ENCODE measurements around the gene ESPN. TPM values are rescaled to one million over a fixed set of nuclear protein-coding genes. Genes with fewer than 3 reads are reported as not detected.

Gene ESPN
- total RNA-seq, 2 donors from 2014 or later = 74.3 to 98.0 TPM

GRCh38 chr1:6473974-6474814, 49.6 kb downstream of the ESPN start:
- H3K27me3 ChIP-seq = no peaks in the 10 kb centered on the region
- no peaks in the 10 kb centered on the region for H3K36me3 ChIP-seq
- no peak overlapping the region for H3K27ac ChIP-seq
- H3K4me3 ChIP-seq = peak overlapping the region; percentile 24
- peak overlapping the region in 1 of 2 donors; percentile 88 for H3K9ac ChIP-seq (ENCODE audit: low read depth in 2 of 2, low read length in 2 of 2)
- no peaks in the 10 kb centered on the region for H3K9me3 ChIP-seq
- H3K4me1 ChIP-seq = peaks cover 5% of the 10 kb centered on the region
- peak; percentile 81 for DNase-seq
- intact Hi-C loops (cut with DNase I) = no loop called here
- TF ChIP-seq, protein P1, sequence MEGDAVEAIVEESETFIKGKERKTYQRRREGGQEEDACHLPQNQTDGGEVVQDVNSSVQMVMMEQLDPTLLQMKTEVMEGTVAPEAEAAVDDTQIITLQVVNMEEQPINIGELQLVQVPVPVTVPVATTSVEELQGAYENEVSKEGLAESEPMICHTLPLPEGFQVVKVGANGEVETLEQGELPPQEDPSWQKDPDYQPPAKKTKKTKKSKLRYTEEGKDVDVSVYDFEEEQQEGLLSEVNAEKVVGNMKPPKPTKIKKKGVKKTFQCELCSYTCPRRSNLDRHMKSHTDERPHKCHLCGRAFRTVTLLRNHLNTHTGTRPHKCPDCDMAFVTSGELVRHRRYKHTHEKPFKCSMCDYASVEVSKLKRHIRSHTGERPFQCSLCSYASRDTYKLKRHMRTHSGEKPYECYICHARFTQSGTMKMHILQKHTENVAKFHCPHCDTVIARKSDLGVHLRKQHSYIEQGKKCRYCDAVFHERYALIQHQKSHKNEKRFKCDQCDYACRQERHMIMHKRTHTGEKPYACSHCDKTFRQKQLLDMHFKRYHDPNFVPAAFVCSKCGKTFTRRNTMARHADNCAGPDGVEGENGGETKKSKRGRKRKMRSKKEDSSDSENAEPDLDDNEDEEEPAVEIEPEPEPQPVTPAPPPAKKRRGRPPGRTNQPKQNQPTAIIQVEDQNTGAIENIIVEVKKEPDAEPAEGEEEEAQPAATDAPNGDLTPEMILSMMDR (IDR thresholded peaks at IDR 0.05) = no peak

DNA sequence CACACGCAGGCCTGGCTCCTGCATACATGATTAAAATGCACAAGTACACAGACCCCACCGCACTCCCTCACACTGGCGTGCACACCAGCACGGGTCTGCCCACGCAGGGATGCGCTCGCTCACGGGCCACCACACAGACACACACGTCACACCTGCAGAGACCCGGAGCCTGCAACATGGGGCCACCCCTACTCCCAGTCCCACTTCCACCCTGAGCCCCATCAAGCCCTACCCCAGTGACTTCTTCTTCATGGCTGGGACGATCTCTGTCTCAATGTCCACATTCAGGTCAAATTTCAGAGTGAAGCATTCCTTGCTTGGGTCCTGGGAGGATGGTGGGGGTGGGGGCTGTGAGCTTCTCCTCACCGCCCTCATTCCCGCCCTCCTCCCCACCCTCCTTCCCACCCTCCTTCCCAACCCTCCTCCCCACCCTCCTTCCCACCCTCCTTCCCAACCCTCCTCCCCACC, 50.3 kb downstream of the ESPN start:
- intact Hi-C loops (cut with DNase I) = no loop called here
- DNase-seq = no peak
- no peak overlapping the region for H3K4me3 ChIP-seq
- TF ChIP-seq, protein P1 (IDR thresholded peaks at IDR 0.05) = no peak
- no peaks in the 10 kb centered on the region for H3K27me3 ChIP-seq
- no peak overlapping the region for H3K27ac ChIP-seq
- no peaks in the 10 kb centered on the region for H3K36me3 ChIP-seq
- no peak overlapping the region for H3K9ac ChIP-seq (ENCODE audit: low read depth in 2 of 2, low read length in 2 of 2)
- peaks cover 5% of the 10 kb centered on the region for H3K4me1 ChIP-seq
- H3K9me3 ChIP-seq = no peaks in the 10 kb centered on the region

GRCh38 chr1:6475381-6476133, 51.0 kb downstream of the ESPN start:
- Histone ChIP-seq H3K4me1 (peaks cover 5% of the 10 kb centered on the region), H3K9me3 (no peaks in the 10 kb centered on the region), H3K27me3 (no peaks in the 10 kb centered on the region), H3K4me3 (no peak overlapping the region), H3K36me3 (no peaks in the 10 kb centered on the region), H3K27ac (peak overlapping the region; percentile 41), H3K9ac (ENCODE audit: low read depth in 2 of 2, low read length in 2 of 2) (peak overlapping the region in 1 of 2 donors; percentile 46)
- TF ChIP-seq, protein P1 (IDR thresholded peaks at IDR 0.05) = peak; percentile 96
- intact Hi-C loops (cut with DNase I) = no loop called here
- peak; percentile 87 for DNase-seq

GRCh38 chr1:6476483-6476882, 51.9 kb downstream of the ESPN start:
- Histone ChIP-seq H3K9ac (ENCODE audit: low read depth in 2 of 2, low read length in 2 of 2) (peak overlapping the region in 1 of 2 donors; percentile 70), H3K27me3 (no peaks in the 10 kb centered on the region), H3K27ac (peak overlapping the region; percentile 41), H3K4me1 (peaks cover 5% of the 10 kb centered on the region), H3K4me3 (no peak overlapping the region), H3K9me3 (no peaks in the 10 kb centered on the region), H3K36me3 (no peaks in the 10 kb centered on the region)
- intact Hi-C loops (cut with DNase I) = no loop called here
- TF ChIP-seq, protein P1 (IDR thresholded peaks at IDR 0.05) = no peak
- peak; percentile 85 for DNase-seq

DNA sequence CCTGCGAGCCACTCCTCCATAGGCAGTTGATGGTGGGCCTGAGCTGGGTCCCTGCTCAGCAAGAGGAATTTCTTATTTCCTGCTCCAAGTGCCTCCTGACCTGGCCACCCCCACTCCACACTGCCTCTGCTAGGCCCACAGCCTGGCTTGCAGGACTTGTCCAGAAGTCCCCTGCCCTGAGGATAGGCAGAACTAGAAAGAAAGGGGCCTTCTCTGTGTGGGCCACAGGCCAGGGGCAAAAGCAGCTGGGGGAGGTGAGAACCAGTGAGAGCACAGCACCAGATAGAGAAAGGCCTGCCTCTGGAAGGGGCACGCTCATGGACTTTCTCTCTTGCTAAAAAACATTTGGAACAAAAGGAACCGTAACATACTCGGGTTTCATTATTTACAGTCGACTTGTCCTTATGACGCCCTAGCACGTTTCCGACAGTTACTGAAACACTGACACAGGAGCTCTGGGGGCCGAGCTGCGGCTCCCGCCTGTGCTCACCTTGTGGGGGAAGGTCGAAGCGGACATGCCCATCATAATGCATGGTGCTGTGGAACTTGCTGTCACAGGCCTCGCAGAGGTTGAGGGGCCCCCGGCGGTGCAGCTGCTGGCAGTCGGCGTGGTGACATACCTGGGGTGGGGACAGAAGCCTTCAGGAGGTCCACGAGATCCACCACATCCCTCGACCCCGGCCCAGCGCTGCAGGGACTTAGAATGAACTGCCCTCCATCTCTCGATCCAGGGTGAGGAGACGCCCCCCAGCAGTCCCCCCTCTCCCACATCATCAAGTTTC, 52.7 kb downstream of the ESPN start:
- Histone ChIP-seq H3K9me3 (no peaks in the 10 kb centered on the region), H3K4me1 (peaks cover 5% of the 10 kb centered on the region), H3K36me3 (no peaks in the 10 kb centered on the region), H3K27ac (peak overlapping the region; percentile 41), H3K27me3 (no peaks in the 10 kb centered on the region), H3K4me3 (no peak overlapping the region), H3K9ac (ENCODE audit: low read depth in 2 of 2, low read length in 2 of 2) (peak overlapping the region in 1 of 2 donors; percentile 70)
- DNase-seq = no peak
- TF ChIP-seq, protein P1 (IDR thresholded peaks at IDR 0.05) = no peak
- intact Hi-C loops (cut with DNase I) = no loop called here

All from colonic mucosa (tissue), 4 donors.